ENCODE results near the gene TLL2. TPM values are rescaled to one million over a fixed set of nuclear protein-coding genes. Genes with fewer than 3 reads are reported as not detected.

TLL2 gene
- total and polyA plus RNA-seq, 4 donors = 0.12 to 0.36 TPM; not detected in 2

DNA sequence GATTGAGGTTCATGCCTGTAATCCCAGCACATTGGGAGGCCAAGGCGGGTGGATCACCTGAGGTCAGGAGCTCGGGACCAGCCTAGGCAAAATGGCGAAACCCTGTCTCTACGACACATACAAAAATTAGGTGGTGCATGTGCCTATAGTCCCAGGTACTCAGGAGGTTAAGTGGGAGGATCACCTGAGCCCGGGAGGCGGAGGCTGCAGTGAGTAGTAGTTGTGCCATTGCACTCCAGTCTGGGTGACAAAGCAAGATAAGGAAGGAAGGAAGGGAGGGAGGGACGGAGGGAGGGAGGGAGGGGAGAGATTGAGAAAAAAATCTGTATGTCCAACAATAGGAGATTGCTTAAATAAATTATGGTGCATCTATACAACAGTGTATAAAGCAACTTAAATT lies 13.2 kb downstream of the TLL2 start:
- intact Hi-C loops (cut with DNase I) = no loop called here
- ATAC-seq (ENCODE audit: low FRiP score) (no peak), DNase-seq (no peak)
- WGBS, 2 donors = 71 to 77% methylated on average over 7 of the region's 7 CpGs
- H3K36me3 ChIP-seq (ENCODE audit: control insufficient read depth in 1 of 2, insufficient read depth in 2 of 2, low read length in 1 of 2) = no peaks in the 10 kb centered on the region
- H3K27me3 ChIP-seq (ENCODE audit: control insufficient read depth in 1 of 2, insufficient read depth in 2 of 2, low read length in 1 of 2) = no peaks in the 10 kb centered on the region
- H3K4me1 ChIP-seq (ENCODE audit: control insufficient read depth in 1 of 2, insufficient read depth in 2 of 2, low read length in 2 of 2) = no peaks in the 10 kb centered on the region
- no peak overlapping the region for H3K4me3 ChIP-seq (ENCODE audit: low read length in 2 of 2)
- H3K9me3 ChIP-seq (ENCODE audit: control insufficient read depth, low read length) = no peaks in the 10 kb centered on the region
- H3K27ac ChIP-seq (ENCODE audit: low read depth in 1 of 2, low read length in 2 of 2) = no peak overlapping the region

- no peak overlapping the region for H3K27ac ChIP-seq (ENCODE audit: low read depth in 1 of 2, low read length in 2 of 2)
- no peak for DNase-seq
- 94 to 96% methylated on average over 3 of the region's 3 CpGs for WGBS, 2 donors
- H3K9me3 ChIP-seq (ENCODE audit: control insufficient read depth, low read length) = no peaks in the 10 kb centered on the region
- H3K4me1 ChIP-seq (ENCODE audit: control insufficient read depth in 1 of 2, insufficient read depth in 2 of 2, low read length in 2 of 2) = no peaks in the 10 kb centered on the region
- H3K36me3 ChIP-seq (ENCODE audit: control insufficient read depth in 1 of 2, insufficient read depth in 2 of 2, low read length in 1 of 2) = no peaks in the 10 kb centered on the region
- intact Hi-C loops (cut with DNase I) = no loop called here
- H3K4me3 ChIP-seq (ENCODE audit: low read length in 2 of 2) = no peak overlapping the region
- ATAC-seq (ENCODE audit: low FRiP score) = no peak
- no peaks in the 10 kb centered on the region for H3K27me3 ChIP-seq (ENCODE audit: control insufficient read depth in 1 of 2, insufficient read depth in 2 of 2, low read length in 1 of 2)
These were observed 13.7 kb downstream of the TLL2 start for GRCh38 chr10:96500050-96500449.

- Histone ChIP-seq H3K4me1 (ENCODE audit: control insufficient read depth in 1 of 2, insufficient read depth in 2 of 2, low read length in 2 of 2) (no peaks in the 10 kb centered on the region), H3K27ac (ENCODE audit: low read depth in 1 of 2, low read length in 2 of 2) (no peak overlapping the region), H3K9me3 (ENCODE audit: control insufficient read depth, low read length) (no peaks in the 10 kb centered on the region), H3K27me3 (ENCODE audit: control insufficient read depth in 1 of 2, insufficient read depth in 2 of 2, low read length in 1 of 2) (no peaks in the 10 kb centered on the region), H3K36me3 (ENCODE audit: control insufficient read depth in 1 of 2, insufficient read depth in 2 of 2, low read length in 1 of 2) (no peaks in the 10 kb centered on the region), H3K4me3 (ENCODE audit: low read length in 2 of 2) (no peak overlapping the region)
- 66 to 73% methylated on average over 5 of the region's 5 CpGs for WGBS, 2 donors
- intact Hi-C loops (cut with DNase I) = no loop called here
- ATAC-seq (ENCODE audit: low FRiP score) (no peak), DNase-seq (no peak)
These were observed 16.3 kb downstream of the TLL2 start for GRCh38 chr10:96497391-96497790.

GRCh38 chr10:96496281-96496925 lies 17.3 kb downstream of the TLL2 start:
- 44 to 54% methylated on average over 6 of the region's 6 CpGs for WGBS, 2 donors
- H3K27me3 ChIP-seq (ENCODE audit: control insufficient read depth in 1 of 2, insufficient read depth in 2 of 2, low read length in 1 of 2) = no peaks in the 10 kb centered on the region
- intact Hi-C loops (cut with DNase I) = no loop called here
- no peak for DNase-seq
- no peaks in the 10 kb centered on the region for H3K36me3 ChIP-seq (ENCODE audit: control insufficient read depth in 1 of 2, insufficient read depth in 2 of 2, low read length in 1 of 2)
- H3K27ac ChIP-seq (ENCODE audit: low read depth in 1 of 2, low read length in 2 of 2) = no peak overlapping the region
- no peaks in the 10 kb centered on the region for H3K9me3 ChIP-seq (ENCODE audit: control insufficient read depth, low read length)
- no peak for ATAC-seq (ENCODE audit: low FRiP score)
- H3K4me1 ChIP-seq (ENCODE audit: control insufficient read depth in 1 of 2, insufficient read depth in 2 of 2, low read length in 2 of 2) = no peaks in the 10 kb centered on the region
- no peak overlapping the region for H3K4me3 ChIP-seq (ENCODE audit: low read length in 2 of 2)

DNA sequence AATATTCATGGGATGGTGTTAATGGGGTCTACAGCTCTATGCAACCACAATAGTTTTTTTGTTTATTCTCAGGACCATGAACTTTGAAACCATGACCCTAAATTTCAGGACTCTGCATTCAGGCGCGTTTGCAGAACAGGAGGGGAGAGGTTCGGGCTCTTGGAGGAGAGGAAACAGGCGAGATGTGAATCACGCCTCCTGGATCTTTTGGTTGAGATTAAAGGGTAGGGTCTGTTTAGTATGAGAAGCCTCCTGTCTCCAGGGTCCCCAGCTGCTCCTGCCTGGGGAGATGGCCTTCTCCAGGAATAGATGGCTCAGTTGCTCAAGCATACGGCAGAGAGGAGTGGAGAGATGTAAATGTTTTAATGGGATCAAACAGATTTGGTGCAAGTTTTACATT lies 18.2 kb downstream of the TLL2 start:
- Histone ChIP-seq H3K4me1 (ENCODE audit: control insufficient read depth in 1 of 2, insufficient read depth in 2 of 2, low read length in 2 of 2) (no peaks in the 10 kb centered on the region), H3K27ac (ENCODE audit: low read depth in 1 of 2, low read length in 2 of 2) (no peak overlapping the region), H3K9me3 (ENCODE audit: control insufficient read depth, low read length) (no peaks in the 10 kb centered on the region), H3K27me3 (ENCODE audit: control insufficient read depth in 1 of 2, insufficient read depth in 2 of 2, low read length in 1 of 2) (no peaks in the 10 kb centered on the region), H3K4me3 (ENCODE audit: low read length in 2 of 2) (no peak overlapping the region), H3K36me3 (ENCODE audit: control insufficient read depth in 1 of 2, insufficient read depth in 2 of 2, low read length in 1 of 2) (no peaks in the 10 kb centered on the region)
- WGBS, 2 donors = 91% methylated on average over 6 of the region's 6 CpGs
- ATAC-seq (ENCODE audit: low FRiP score) (no peak), DNase-seq (no peak)
- intact Hi-C loops (cut with DNase I) = no loop called here

GRCh38 chr10:96494694-96495093 lies 19.0 kb downstream of the TLL2 start:
- WGBS, 2 donors = 78 to 81% methylated on average over 4 of the region's 4 CpGs
- DNase-seq (no peak), ATAC-seq (ENCODE audit: low FRiP score) (no peak)
- Histone ChIP-seq H3K4me3 (ENCODE audit: low read length in 2 of 2) (no peak overlapping the region), H3K27ac (ENCODE audit: low read depth in 1 of 2, low read length in 2 of 2) (no peak overlapping the region), H3K4me1 (ENCODE audit: control insufficient read depth in 1 of 2, insufficient read depth in 2 of 2, low read length in 2 of 2) (no peaks in the 10 kb centered on the region), H3K36me3 (ENCODE audit: control insufficient read depth in 1 of 2, insufficient read depth in 2 of 2, low read length in 1 of 2) (no peaks in the 10 kb centered on the region), H3K27me3 (ENCODE audit: control insufficient read depth in 1 of 2, insufficient read depth in 2 of 2, low read length in 1 of 2) (no peaks in the 10 kb centered on the region), H3K9me3 (ENCODE audit: control insufficient read depth, low read length) (no peaks in the 10 kb centered on the region)
- intact Hi-C loops (cut with DNase I) = no loop called here

DNA sequence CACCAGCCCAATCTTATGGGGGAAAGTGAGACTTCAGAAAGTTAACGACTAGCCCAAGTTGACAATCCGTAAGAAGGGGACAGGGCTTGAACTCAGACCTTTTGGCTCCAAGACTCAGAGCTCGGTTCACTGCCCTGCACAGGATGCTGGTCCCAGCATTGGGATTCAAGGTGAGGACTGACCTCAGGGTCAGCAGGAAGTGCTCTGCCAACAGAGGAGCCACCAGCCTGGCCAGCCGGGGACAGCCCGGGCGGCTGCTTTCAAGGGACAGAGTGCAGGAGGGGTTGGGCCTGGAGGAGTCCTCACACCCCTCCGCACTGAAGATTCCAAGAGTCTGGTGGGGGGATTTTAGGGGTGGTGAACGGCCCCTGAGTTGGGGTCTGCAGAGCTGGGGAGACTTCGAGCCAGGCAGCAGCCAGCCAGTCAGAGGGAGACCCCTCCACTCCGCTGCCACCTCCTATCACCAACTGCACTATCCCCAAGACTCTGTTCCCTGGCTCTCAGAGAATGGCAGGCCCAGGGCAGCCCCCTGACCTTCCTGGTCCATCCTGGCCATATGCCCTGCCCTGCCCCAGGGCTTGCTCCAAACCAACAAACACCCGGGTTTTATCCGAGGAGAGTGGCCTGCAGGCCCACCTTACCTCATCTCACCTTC lies 19.7 kb downstream of the TLL2 start:
- no peak for ATAC-seq (ENCODE audit: low FRiP score)
- Histone ChIP-seq H3K4me1 (ENCODE audit: control insufficient read depth in 1 of 2, insufficient read depth in 2 of 2, low read length in 2 of 2) (no peaks in the 10 kb centered on the region), H3K9me3 (ENCODE audit: control insufficient read depth, low read length) (no peaks in the 10 kb centered on the region), H3K4me3 (ENCODE audit: low read length in 2 of 2) (no peak overlapping the region), H3K36me3 (ENCODE audit: control insufficient read depth in 1 of 2, insufficient read depth in 2 of 2, low read length in 1 of 2) (no peaks in the 10 kb centered on the region), H3K27me3 (ENCODE audit: control insufficient read depth in 1 of 2, insufficient read depth in 2 of 2, low read length in 1 of 2) (no peaks in the 10 kb centered on the region), H3K27ac (ENCODE audit: low read depth in 1 of 2, low read length in 2 of 2) (no peak overlapping the region)
- intact Hi-C loops (cut with DNase I) = no loop called here
- no peak for DNase-seq
- WGBS, 2 donors = 84 to 90% methylated on average over 12 of the region's 12 CpGs

DNA sequence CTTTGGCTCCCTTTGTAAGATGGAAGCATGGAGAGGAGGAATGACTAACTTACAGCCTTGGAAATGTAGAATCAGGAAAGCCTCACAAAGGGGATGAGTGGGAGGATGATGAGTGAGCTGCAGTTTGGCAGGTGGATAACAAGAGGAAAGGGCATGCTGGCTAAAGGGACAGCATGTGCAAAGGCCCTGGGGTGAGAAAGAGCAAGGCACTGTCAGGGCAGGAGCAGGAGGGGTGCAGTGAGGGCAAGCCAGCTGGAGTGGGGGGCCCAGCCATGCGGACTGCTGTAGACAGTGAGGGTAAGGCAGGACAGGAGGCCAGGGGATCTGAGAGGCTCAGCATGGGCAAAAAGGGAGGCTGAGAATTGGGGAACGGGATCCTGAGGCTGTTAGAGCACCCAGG lies 20.5 kb downstream of the TLL2 start:
- ATAC-seq (ENCODE audit: low FRiP score) = no peak
- no peaks in the 10 kb centered on the region for H3K36me3 ChIP-seq (ENCODE audit: control insufficient read depth in 1 of 2, insufficient read depth in 2 of 2, low read length in 1 of 2)
- H3K4me1 ChIP-seq (ENCODE audit: control insufficient read depth in 1 of 2, insufficient read depth in 2 of 2, low read length in 2 of 2) = no peaks in the 10 kb centered on the region
- intact Hi-C loops (cut with DNase I) = no loop called here
- H3K4me3 ChIP-seq (ENCODE audit: low read length in 2 of 2) = no peak overlapping the region
- H3K27me3 ChIP-seq (ENCODE audit: control insufficient read depth in 1 of 2, insufficient read depth in 2 of 2, low read length in 1 of 2) = no peaks in the 10 kb centered on the region
- 79 to 100% methylated on average over 2 of the region's 2 CpGs for WGBS, 2 donors
- DNase-seq = no peak
- H3K9me3 ChIP-seq (ENCODE audit: control insufficient read depth, low read length) = no peaks in the 10 kb centered on the region
- no peak overlapping the region for H3K27ac ChIP-seq (ENCODE audit: low read depth in 1 of 2, low read length in 2 of 2)

DNA sequence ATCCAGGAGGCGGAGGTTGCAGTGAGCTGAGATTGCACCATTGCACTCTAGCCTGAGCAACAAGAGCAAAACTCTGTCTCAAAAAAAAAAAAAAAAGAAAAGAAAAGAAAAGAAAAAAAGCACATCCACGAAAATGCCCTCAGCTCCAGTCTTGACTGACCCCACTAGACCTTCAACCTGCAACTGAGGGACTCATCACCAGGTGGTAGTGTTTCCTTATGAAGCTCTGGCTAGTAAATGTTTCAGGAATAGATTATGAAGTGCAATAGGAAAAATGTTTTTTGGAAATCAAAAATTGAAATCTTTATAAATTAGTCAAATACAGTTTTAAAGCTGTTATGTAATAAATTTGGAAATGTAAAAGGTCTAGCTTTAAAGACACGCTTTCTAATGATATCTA lies 22.4 kb downstream of the TLL2 start:
- H3K4me1 ChIP-seq (ENCODE audit: control insufficient read depth in 1 of 2, insufficient read depth in 2 of 2, low read length in 2 of 2) = no peaks in the 10 kb centered on the region
- DNase-seq = no peak
- WGBS, 2 donors = 68 to 70% methylated on average over 3 of the region's 3 CpGs

More for the DNA sequence above, 22.4 kb downstream of the TLL2 start:
- H3K36me3 ChIP-seq (ENCODE audit: control insufficient read depth in 1 of 2, insufficient read depth in 2 of 2, low read length in 1 of 2) = no peaks in the 10 kb centered on the region
- ATAC-seq (ENCODE audit: low FRiP score) = no peak
- intact Hi-C loops (cut with DNase I) = no loop called here
- H3K9me3 ChIP-seq (ENCODE audit: control insufficient read depth, low read length) = no peaks in the 10 kb centered on the region
- no peak overlapping the region for H3K27ac ChIP-seq (ENCODE audit: low read depth in 1 of 2, low read length in 2 of 2)
- H3K4me3 ChIP-seq (ENCODE audit: low read length in 2 of 2) = no peak overlapping the region
- H3K27me3 ChIP-seq (ENCODE audit: control insufficient read depth in 1 of 2, insufficient read depth in 2 of 2, low read length in 1 of 2) = no peaks in the 10 kb centered on the region
